ENCODE measurements around the gene PSEN1.
"Not testable (repeated sequence)": the region's sequence is repeated elsewhere in the genome, so short reads cannot be mapped to it uniquely, and the experiment has no call there.

The PSEN1 gene

DNA sequence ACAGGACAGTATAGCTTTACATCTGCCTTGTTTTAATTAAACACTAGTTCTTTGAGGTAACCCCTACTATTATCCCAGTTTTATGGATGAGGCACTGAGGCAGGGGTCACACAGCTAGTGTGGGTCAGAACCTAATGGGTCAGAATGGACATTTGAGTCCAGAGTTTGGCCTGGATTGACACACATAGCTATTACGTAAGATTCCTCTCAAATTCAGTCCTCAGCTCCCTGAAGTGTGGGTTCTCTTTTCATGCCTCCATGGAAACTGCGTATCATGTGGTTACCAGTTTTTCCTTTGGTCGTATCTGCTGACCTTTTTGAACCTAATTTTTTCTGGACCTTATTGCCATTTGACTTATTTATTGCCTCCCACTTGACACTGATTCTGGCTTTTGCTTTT is 40.4 kb downstream of the PSEN1 start:
- H3K27ac Mint-ChIP-seq = no peak overlapping the region
- no peak for DNase-seq
- H3K27me3 Mint-ChIP-seq = no peaks in the 10 kb centered on the region
- ATAC-seq = no peak
- no peaks in the 10 kb centered on the region for H3K9me3 Mint-ChIP-seq
- H3K36me3 Mint-ChIP-seq (ENCODE audit: low read depth) = peaks cover 31% of the 10 kb centered on the region
- no peaks in the 10 kb centered on the region for H3K4me1 Mint-ChIP-seq
- H3K4me3 Mint-ChIP-seq = no peak overlapping the region

DNA sequence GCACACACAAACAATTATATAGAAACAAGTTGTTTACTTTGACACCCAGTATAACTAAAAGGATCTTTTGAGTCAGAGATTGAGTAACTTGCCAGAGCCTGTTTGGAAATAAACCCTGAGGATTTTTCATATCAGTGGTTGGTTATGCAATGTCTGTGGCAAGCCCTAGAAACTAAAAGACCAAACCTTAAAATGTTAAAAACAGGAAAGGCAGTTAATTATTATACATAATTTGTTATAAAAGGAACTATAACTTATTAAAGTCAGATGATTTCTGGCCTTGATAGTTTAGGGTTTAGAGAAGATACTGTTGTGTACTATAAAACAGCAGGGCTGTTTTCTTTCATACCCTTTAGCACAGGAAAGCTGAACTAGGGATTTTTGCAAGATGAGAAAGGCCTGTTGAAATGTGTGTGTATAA is 44.1 kb downstream of the PSEN1 start:
- ATAC-seq = no peak
- no peaks in the 10 kb centered on the region for H3K4me1 Mint-ChIP-seq
- peaks cover 19% of the 10 kb centered on the region for H3K36me3 Mint-ChIP-seq (ENCODE audit: low read depth)
- H3K27me3 Mint-ChIP-seq = no peaks in the 10 kb centered on the region
- no peaks in the 10 kb centered on the region for H3K9me3 Mint-ChIP-seq
- no peak for DNase-seq
- no peak overlapping the region for H3K4me3 Mint-ChIP-seq
- H3K27ac Mint-ChIP-seq = no peak overlapping the region

DNA sequence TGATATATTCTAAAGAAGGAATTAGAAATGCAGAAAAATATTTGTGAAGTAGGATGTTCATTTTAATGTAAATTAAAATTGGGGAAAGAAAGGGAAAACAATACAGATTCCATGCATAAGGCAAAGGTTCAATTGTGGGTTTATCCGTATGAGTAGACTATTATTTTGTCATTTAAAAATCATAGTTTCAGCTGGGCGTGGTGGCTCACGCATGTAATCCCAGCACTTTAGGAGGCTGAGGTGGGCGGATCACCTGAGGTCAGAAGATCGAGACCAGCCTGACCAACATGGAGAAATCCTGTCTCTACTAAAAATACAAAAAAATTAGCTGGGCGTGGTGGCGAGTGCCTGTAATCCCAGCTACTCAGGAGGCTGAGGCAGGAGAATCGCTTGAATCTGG is 44.7 kb downstream of the PSEN1 start:
- ATAC-seq, H3K4me3 Mint-ChIP-seq, H3K9me3 Mint-ChIP-seq, DNase-seq, H3K27ac Mint-ChIP-seq, H3K4me1 Mint-ChIP-seq, H3K27me3 Mint-ChIP-seq: not testable (repeated sequence)
- H3K36me3 Mint-ChIP-seq (ENCODE audit: low read depth) = peaks cover 14% of the 10 kb centered on the region

DNA sequence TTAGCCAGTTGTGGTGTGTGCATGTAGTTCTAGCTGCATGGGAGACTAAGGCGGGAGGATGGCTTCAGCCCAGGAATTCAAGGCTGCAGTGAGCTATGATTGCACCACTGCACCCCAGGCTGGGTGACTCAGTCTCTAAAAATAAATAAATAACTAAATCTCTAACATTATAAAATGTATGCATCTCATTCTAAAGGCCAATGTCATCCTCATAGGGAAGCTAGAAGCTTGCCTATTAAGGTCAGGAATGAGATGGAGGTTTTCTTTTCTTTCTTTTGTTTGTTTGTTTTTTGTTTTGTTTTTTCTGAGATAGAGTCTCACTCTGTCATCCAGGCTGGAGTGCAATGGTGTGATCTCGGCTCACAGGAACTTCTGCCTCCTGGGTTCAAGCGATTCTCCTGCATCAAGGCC is 52.2 kb downstream of the PSEN1 start:
- no peak overlapping the region for H3K27ac Mint-ChIP-seq
- H3K4me1 Mint-ChIP-seq = no peaks in the 10 kb centered on the region
- ATAC-seq (no peak), DNase-seq (no peak)
- H3K27me3 Mint-ChIP-seq = no peaks in the 10 kb centered on the region
- H3K4me3 Mint-ChIP-seq = no peak overlapping the region
- H3K9me3 Mint-ChIP-seq = no peaks in the 10 kb centered on the region
- peaks cover 12% of the 10 kb centered on the region for H3K36me3 Mint-ChIP-seq (ENCODE audit: low read depth)

DNA sequence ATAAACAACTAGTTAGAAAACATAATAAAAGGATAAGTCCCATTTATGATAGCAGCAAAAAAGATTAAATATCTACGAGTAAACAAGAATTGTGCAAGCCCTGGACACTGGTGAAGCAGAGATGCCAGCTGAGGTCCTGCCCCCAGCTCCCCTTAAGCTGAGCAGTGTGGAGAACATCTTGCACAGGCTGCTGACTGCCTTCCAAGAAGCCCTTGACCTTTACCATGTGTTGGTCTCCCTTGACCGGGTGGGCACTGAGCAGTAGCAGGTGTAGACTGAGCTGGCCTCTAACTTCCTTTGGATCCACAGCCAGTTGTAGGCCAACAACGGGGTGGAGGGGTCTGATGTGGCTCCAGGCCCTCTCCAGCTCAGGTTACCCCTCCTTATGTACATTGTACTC is 53.3 kb downstream of the PSEN1 start:
- no peak for ATAC-seq

DNA sequence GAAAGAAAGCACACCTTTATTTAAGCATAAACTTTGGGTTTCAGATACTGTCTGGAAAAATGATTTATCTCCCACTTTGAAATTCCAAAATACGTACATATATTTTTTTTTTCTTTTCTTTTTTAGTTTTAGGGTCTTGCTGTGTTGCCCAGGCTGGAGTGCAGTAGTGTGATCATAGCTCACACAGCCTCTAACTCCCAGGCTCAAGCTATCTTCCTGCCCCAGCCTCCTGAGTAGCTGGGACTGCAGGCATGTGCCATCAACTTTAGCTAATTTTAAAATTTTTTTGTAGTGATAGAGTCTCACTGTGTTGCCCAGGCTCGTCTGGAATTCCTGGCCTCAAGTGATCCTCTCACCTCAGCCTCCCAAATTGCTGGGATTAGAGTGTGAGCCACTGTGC is 55.1 kb downstream of the PSEN1 start:
- Mint-ChIP-seq H3K27me3 (no peaks in the 10 kb centered on the region), H3K4me3 (no peak overlapping the region), H3K36me3 (ENCODE audit: low read depth) (peaks cover 20% of the 10 kb centered on the region), H3K9me3 (no peaks in the 10 kb centered on the region), H3K4me1 (no peaks in the 10 kb centered on the region), H3K27ac (no peak overlapping the region)
- ATAC-seq (no peak), DNase-seq (no peak)

More for the DNA sequence above, 53.3 kb downstream of the PSEN1 start:
- H3K9me3 Mint-ChIP-seq = no peaks in the 10 kb centered on the region
- H3K4me3 Mint-ChIP-seq = no peak overlapping the region
- no peaks in the 10 kb centered on the region for H3K27me3 Mint-ChIP-seq
- H3K4me1 Mint-ChIP-seq = no peaks in the 10 kb centered on the region
- no peak for DNase-seq
- peaks cover 14% of the 10 kb centered on the region for H3K36me3 Mint-ChIP-seq (ENCODE audit: low read depth)
- H3K27ac Mint-ChIP-seq = no peak overlapping the region

DNA sequence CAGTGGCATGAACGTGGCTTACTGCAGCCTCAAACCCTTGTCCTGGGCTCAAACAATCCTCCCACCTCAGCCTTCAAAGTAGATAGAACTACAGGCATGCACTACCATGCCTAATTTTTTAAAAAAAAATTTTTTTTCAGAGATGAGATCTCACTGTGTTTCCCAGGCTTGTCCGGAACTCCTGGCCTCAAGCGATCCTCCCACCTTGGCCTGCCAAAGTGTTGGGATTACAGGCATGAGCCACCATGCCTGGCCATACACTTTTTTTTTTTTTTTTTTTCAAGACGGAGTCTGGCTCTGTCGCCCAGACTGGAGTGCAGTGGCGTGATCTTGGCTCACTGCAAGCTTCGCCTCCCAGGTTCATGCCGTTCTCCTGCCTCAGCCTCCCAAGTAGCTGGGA is 58.0 kb downstream of the PSEN1 start:
- H3K4me1 Mint-ChIP-seq, H3K4me3 Mint-ChIP-seq, DNase-seq, H3K27me3 Mint-ChIP-seq, H3K27ac Mint-ChIP-seq, ATAC-seq, H3K9me3 Mint-ChIP-seq: not testable (repeated sequence)
- H3K36me3 Mint-ChIP-seq (ENCODE audit: low read depth) = peaks cover 22% of the 10 kb centered on the region

DNA sequence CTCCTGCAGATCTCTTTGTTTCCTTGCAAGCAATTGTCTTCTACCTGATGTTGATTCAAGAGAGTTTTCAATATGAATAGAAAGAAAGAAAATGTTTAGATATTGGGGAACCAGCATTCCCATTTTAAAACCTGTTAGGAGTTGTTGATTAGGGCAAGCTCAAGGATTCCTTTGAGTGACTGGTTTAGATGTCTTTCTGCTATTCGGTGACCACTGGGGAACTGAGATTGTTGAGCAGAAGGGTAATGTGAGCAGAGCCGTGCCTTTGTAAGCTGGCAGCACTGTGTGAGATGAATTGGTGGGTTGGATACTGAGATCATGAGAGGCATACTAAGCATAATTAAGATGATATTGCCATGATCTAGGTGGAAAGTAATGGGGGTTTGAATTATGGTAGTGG is 61.9 kb downstream of the PSEN1 start:
- Mint-ChIP-seq H3K4me3 (no peak overlapping the region), H3K27me3 (no peaks in the 10 kb centered on the region), H3K36me3 (ENCODE audit: low read depth) (peaks cover 31% of the 10 kb centered on the region), H3K4me1 (no peaks in the 10 kb centered on the region), H3K9me3 (no peaks in the 10 kb centered on the region), H3K27ac (no peak overlapping the region)
- ATAC-seq (no peak), DNase-seq (no peak)

DNA sequence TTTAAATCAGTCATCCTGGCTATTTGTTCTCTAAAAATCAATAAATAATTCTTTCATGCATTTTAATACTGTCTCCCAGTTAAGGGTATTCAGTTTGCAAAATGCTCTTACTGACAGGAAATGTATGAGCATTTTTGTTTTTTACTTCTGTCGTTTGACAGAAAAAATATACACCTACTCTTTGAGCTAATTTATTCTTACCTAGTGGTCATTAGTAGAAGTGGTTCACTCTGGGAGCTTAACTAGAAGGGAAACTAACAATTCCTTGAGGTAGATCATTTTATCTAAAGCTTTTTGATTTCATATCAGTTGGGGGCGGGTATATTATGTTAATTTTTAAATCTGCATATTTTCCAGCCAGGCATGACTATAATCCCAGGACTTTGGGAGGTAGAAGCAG is 67.2 kb downstream of the PSEN1 start:
- Mint-ChIP-seq H3K27ac (no peak overlapping the region), H3K36me3 (ENCODE audit: low read depth) (peaks cover 52% of the 10 kb centered on the region), H3K4me1 (no peaks in the 10 kb centered on the region), H3K9me3 (no peaks in the 10 kb centered on the region), H3K4me3 (no peak overlapping the region), H3K27me3 (no peaks in the 10 kb centered on the region)
- ATAC-seq = no peak
- DNase-seq = no peak

DNA sequence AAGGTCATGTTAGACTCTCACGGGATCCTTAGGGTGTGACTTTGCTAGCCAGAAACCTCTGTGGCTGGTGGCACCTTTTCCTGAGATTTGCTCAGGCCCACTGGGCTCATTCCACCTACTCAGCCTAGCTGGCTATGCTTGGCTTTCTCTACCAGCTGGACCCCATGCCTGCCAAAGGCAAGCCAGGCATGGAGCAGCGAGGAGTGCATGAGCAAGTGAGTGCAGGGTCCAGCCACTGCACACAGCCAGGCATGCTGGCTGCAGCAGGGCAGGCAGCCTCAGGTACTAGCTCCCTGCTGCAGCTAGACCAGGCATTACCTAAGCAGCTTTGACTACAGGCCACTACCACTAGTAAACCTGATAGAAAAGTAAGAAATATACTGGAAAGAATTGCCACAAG is 71.3 kb downstream of the PSEN1 start:
- no peaks in the 10 kb centered on the region for H3K9me3 Mint-ChIP-seq
- DNase-seq = no peak
- H3K36me3 Mint-ChIP-seq (ENCODE audit: low read depth) = peaks cover 46% of the 10 kb centered on the region
- H3K4me3 Mint-ChIP-seq = no peak overlapping the region
- H3K27ac Mint-ChIP-seq = no peak overlapping the region
- H3K27me3 Mint-ChIP-seq = no peaks in the 10 kb centered on the region
- ATAC-seq = no peak
- H3K4me1 Mint-ChIP-seq = no peaks in the 10 kb centered on the region

DNA sequence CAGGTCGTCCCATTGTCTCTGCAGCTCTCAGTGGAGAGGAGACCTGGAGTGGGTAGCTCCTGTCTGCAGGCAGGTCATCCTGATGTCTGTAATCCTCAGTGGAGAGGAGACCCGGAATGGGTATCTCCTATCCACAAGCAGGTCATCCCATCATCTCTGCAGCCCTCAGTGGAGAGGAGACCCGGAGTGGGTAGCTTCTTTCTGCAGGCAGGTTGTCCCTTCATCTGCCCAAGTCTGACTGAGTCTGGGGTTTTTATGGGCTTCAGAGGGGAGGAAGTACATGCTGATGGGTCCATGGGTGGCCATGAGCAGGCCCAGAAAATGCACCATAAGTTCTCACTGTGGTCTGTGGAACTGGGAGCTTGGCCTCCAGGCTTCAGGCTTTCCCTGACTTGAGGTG is 72.1 kb downstream of the PSEN1 start:
- Mint-ChIP-seq H3K4me1 (no peaks in the 10 kb centered on the region), H3K27ac (no peak overlapping the region), H3K9me3 (no peaks in the 10 kb centered on the region), H3K4me3 (no peak overlapping the region), H3K36me3 (ENCODE audit: low read depth) (peaks cover 50% of the 10 kb centered on the region), H3K27me3 (no peaks in the 10 kb centered on the region)
- DNase-seq (no peak), ATAC-seq (no peak)

DNA sequence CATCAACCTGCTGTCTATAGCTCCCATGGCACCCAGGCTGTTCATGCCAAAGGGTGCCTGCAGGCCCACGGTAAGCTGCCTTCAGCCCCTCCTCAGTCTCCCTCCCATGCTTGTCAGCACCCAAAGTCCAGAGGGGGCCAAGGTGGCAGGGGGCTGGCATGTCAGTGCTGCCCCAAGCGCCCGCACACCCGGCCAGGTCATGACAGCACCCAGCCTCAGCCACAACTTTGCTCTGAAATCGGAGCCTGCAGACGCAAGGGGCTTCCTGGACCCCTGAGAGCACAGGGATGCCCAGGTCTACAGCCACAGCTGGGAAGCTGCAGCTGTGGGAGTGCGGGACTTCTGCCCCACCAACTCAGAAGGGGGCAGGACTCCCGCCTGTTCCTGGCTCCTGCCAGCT is 72.5 kb downstream of the PSEN1 start:
- DNase-seq (no peak), ATAC-seq (no peak)
- Mint-ChIP-seq H3K27ac (no peak overlapping the region), H3K36me3 (ENCODE audit: low read depth) (peaks cover 51% of the 10 kb centered on the region), H3K4me1 (no peaks in the 10 kb centered on the region), H3K4me3 (no peak overlapping the region), H3K27me3 (no peaks in the 10 kb centered on the region), H3K9me3 (no peaks in the 10 kb centered on the region)

DNA sequence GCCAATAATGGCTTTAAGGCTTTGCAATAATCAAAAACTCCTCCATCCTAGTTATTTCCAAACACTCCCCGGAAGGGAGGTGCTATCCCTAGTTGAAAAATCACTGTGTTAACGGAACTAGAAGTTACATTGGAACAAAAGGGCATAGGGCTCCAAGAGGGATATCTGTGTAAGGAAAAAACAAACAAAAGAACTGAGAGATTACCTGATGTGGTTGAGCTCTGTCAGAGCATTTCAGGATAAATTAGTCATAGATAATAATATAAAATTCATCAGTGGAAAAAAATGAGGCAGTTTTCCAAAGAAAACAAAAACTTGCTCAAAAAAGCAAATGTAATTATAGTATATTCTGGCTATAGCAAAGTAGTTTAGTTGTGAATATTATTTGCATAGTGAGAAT is 73.6 kb downstream of the PSEN1 start:
- Mint-ChIP-seq H3K4me1 (no peaks in the 10 kb centered on the region), H3K36me3 (ENCODE audit: low read depth) (peaks cover 52% of the 10 kb centered on the region), H3K9me3 (no peaks in the 10 kb centered on the region), H3K27me3 (no peaks in the 10 kb centered on the region), H3K27ac (no peak overlapping the region), H3K4me3 (no peak overlapping the region)
- no peak for DNase-seq
- no peak for ATAC-seq

DNA sequence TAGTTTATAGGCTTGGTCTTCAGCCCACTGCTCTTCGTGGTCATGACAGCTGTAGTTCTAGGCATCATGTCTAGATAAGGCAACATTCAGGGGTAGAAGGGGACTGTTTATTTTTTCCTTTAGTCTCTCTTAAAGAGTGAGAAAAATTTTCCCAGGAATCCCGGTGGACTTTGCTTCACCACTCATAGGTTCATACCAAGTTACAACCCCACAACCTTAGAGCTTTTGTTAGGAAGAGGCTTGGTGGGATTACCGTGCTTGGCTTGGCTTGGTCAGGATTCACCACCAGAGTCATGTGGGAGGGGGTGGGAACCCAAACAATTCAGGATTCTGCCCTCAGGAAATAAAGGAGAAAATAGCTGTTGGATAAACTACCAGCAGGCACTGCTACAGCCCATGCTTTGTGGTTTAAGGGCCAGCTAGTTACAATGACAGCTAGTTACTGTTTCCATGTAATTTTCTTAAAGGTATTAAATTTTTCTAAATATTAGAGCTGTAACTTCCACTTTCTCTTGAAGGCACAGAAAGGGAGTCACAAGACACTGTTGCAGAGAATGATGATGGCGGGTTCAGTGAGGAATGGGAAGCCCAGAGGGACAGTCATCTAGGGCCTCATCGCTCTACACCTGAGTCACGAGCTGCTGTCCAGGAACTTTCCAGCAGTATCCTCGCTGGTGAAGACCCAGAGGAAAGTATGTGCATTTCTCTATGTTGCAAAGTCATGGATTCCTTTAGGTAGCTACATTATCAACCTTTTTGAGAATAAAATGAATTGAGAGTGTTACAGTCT is 75.1 kb downstream of the PSEN1 start:
- Mint-ChIP-seq H3K9me3 (no peaks in the 10 kb centered on the region), H3K4me3 (no peak overlapping the region), H3K4me1 (no peaks in the 10 kb centered on the region), H3K27ac (no peak overlapping the region), H3K27me3 (no peaks in the 10 kb centered on the region), H3K36me3 (ENCODE audit: low read depth) (peaks cover 46% of the 10 kb centered on the region)
- DNase-seq (no peak), ATAC-seq (no peak)

DNA sequence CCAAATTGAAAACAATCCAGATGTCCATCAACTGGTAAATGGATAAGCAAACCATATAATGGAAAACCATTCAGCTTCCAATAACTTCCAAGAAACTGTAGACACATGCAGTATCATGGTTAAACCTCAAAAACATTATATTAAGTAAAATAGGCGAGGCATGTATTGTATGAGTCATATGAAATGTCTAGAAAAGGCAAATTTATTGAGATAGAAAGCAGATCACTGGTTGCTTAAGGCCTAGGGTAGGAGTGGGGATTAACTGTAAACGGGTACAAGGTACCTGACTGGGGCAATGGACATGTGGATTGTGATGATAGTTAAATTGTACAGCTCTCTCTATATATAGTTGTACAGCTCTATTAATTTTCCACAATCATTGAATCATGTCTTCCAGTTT is 79.7 kb downstream of the PSEN1 start:
- no peaks in the 10 kb centered on the region for H3K9me3 Mint-ChIP-seq
- H3K27me3 Mint-ChIP-seq = no peaks in the 10 kb centered on the region
- no peak overlapping the region for H3K27ac Mint-ChIP-seq
- H3K4me3 Mint-ChIP-seq = no peak overlapping the region
- no peak for ATAC-seq
- H3K4me1 Mint-ChIP-seq = no peaks in the 10 kb centered on the region
- H3K36me3 Mint-ChIP-seq (ENCODE audit: low read depth) = peaks cover 43% of the 10 kb centered on the region
- no peak for DNase-seq

DNA sequence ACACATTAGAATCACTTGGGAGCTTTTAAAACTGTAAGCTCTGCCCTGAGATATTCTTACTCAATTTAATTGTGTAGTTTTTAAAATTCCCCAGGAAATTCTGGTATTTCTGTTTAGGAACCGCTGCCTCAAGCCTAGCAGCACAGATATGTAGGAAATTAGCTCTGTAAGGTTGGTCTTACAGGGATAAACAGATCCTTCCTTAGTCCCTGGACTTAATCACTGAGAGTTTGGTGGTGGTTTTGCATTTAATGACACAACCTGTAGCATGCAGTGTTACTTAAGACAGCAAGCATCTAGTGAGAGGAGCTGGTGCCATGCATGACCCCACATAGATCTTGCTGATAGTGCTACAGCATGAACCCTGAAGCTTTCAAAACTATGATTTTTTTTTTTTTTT is 81.1 kb downstream of the PSEN1 start:
- ATAC-seq (no peak), DNase-seq (no peak)
- H3K4me3 Mint-ChIP-seq = no peak overlapping the region
- H3K27ac Mint-ChIP-seq = no peak overlapping the region
- peaks cover 2% of the 10 kb centered on the region for H3K4me1 Mint-ChIP-seq
- no peaks in the 10 kb centered on the region for H3K27me3 Mint-ChIP-seq
- H3K9me3 Mint-ChIP-seq = no peaks in the 10 kb centered on the region
- peaks cover 43% of the 10 kb centered on the region for H3K36me3 Mint-ChIP-seq (ENCODE audit: low read depth)

Data from activated naive CD8-positive, alpha-beta T cell treated with anti-CD3 and anti-CD28 coated beads, Interleukin-2, amount 50 U/mL, for 24 hours (primary cell).